ENCODE results near the gene LMOD3.

DNA sequence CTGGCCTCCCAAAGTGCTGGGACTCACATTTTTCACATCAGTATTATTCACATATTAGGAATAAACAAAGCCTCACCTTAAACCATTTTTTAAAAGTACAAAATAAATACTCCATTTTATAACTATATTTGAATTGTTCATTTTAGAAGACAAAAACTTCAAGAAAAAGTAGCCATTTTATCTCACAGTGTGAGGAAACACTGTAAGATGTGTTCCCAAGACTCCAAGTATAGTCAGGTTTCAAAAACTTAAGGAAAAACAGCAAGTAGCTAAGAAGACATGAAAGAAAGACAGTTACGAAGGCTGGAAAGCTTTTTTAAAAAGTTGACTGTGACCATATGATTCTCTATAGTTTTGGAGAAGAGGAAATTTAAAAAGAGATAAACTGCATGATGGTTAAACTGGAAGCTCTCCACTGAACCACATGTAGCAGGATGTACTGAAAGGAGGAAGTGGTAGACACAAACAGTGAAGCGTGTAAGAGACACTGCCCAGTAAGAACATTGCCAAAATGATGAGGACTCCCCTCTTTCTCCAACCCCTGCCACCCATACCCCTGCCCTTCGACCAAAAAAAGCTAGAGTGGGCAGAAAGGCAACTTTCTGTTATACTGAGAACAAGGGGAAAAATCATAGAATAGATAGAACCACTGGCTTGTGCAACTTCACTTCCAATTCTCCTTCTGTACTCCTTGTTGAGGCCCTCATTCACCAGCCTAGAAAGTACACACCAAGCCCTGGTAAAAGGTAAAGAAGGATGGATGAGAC lies 64.0 kb downstream of the LMOD3 start:
- TF ChIP-seq, protein P1, sequence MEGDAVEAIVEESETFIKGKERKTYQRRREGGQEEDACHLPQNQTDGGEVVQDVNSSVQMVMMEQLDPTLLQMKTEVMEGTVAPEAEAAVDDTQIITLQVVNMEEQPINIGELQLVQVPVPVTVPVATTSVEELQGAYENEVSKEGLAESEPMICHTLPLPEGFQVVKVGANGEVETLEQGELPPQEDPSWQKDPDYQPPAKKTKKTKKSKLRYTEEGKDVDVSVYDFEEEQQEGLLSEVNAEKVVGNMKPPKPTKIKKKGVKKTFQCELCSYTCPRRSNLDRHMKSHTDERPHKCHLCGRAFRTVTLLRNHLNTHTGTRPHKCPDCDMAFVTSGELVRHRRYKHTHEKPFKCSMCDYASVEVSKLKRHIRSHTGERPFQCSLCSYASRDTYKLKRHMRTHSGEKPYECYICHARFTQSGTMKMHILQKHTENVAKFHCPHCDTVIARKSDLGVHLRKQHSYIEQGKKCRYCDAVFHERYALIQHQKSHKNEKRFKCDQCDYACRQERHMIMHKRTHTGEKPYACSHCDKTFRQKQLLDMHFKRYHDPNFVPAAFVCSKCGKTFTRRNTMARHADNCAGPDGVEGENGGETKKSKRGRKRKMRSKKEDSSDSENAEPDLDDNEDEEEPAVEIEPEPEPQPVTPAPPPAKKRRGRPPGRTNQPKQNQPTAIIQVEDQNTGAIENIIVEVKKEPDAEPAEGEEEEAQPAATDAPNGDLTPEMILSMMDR (IDR thresholded peaks at IDR 0.05): no peak
- no peak for TF ChIP-seq EZH2 (IDR thresholded peaks at IDR 0.05; ENCODE audit: borderline replicate concordance, insufficient read depth, low read depth, low read length, poor library complexity, severe bottlenecking)

All from B cell (primary cell).